Sigmoid colon (tissue), 7 donors: ENCODE measurements around the gene GUK1. TPM values are rescaled to one million over a fixed set of nuclear protein-coding genes. Genes with fewer than 3 reads are reported as not detected.

Source experiments
- DNase-seq: peaks from one replicate; pipeline ENCODE4 v3.0.0-alpha.2; 2019
- H3K27ac ChIP-seq, 4 donors: fragments of 200-600 bp; sonication (generic); one replicate each; pipeline ENCODE4 v1.5.1; 2016 to 2019; ENCODE audit warnings: mild to moderate bottlenecking in 1 of 4
- H3K27me3 ChIP-seq, 3 donors: fragments of 200-600 bp; sonication (generic); one replicate each; pipeline ENCODE4 v1.5.1; 2019; ENCODE audit warnings: mild to moderate bottlenecking in 1 of 3
- H3K36me3 ChIP-seq, 4 donors: fragments of 200-600 bp; sonication (generic); one replicate each; pipeline ENCODE4 v1.5.1; 2016 to 2019
- H3K4me1 ChIP-seq, 4 donors: fragments of 200-600 bp; sonication (generic); one replicate each; pipeline ENCODE4 v1.5.1; 2017 to 2019
- H3K4me3 ChIP-seq, 4 donors: fragments of 200-600 bp; sonication (generic); one replicate each; pipeline ENCODE4 v1.5.1; 2017 to 2019; ENCODE audit warnings: mild to moderate bottlenecking in 2 of 4, moderate library complexity in 1 of 4
- H3K9me3 ChIP-seq, 4 donors: fragments of 200-600 bp in 3 of 4; sonication (generic) in 3 of 4; one replicate each; pipeline versions ENCODE4 v1.5.1 to v1.6.1; 2013 to 2019
- CTCF ChIP-seq, 4 experiments: fragments of 450-650 bp in 3 of 4; fragments of 200-600 bp in 1 of 4; IDR thresholded peaks; one replicate each; pipeline ENCODE4 v1.5.1; 2016 to 2019; ENCODE audit warnings: antibody characterized with exemption in 4 of 4, mild to moderate bottlenecking in 3 of 4, moderate library complexity in 2 of 4
- EP300 ChIP-seq, 4 donors: sonication (generic); formaldehyde crosslinking; IDR thresholded peaks; one replicate each; pipeline ENCODE4 v1.6.1; 2017; ENCODE audit warnings: antibody characterized with exemption in 4 of 4
- POLR2A ChIP-seq, 2 donors: fragments of 450-650 bp; IDR thresholded peaks; one replicate each; pipeline ENCODE4 v1.6.1; 2016; ENCODE audit warnings: antibody characterized with exemption in 2 of 2, mild to moderate bottlenecking in 2 of 2, moderate library complexity in 2 of 2
- POLR2AphosphoS5 ChIP-seq, 4 donors: sonication (generic); formaldehyde crosslinking; IDR thresholded peaks; one replicate each; pipeline ENCODE4 v1.6.1; 2017; ENCODE audit warnings: antibody characterized with exemption in 4 of 4
- WGBS, 2 donors: extraction: QIAGEN DNeasy Blood & Tissue Kit; methylation state at CpG; one replicate each; pipeline ENCODE4 v1.1.7; 2013; 5-methylcytosine and 5-hydroxymethylcytosine counted together
- intact Hi-C: fragments of 100-400 bp; cut with DNase I; formaldehyde crosslinking; loops from one replicate; pipeline ENCODE4 v1.15.1; 2023
- polyA plus RNA-seq, 3 donors: library from polyadenylated mRNA; stranded (reverse); fragments of 200-250 nt; gene quantifications; one replicate each; pipeline ENCODE4 v1.2.3, GENCODE V29; 2013
- total RNA-seq, 4 donors: library from RNA; depleted of rRNA; stranded (reverse); fragments of >200 nt; gene quantifications; one replicate each; pipeline ENCODE4 v1.1.0, GENCODE V29; 2016
- donor health status: healthy with polysubstance abuse.
- donor health status: Bipolar disorder and iron deficiency.
- donor health status: healthy.

Gene GUK1
- total and polyA plus RNA-seq, 7 donors = 225 to 668 (median 366) TPM

GRCh38 chr1:228123505-228123904, 16.6 kb upstream of the GUK1 start:
- Histone ChIP-seq H3K4me1 (no peaks in the 10 kb centered on the region), H3K27ac (no peak overlapping the region), H3K9me3 (no peaks in the 10 kb centered on the region), H3K4me3 (no peak overlapping the region), H3K36me3 (no peaks in the 10 kb centered on the region), H3K27me3 (peaks cover 0 to 11% (median 0%) of the 10 kb centered on the region in 3 donors)
- intact Hi-C loops = no loop called here
- DNase-seq = no peak
- no peak for TF ChIP-seq POLR2AphosphoS5 (IDR thresholded peaks at IDR 0.05)
- WGBS, 2 donors = 61 to 79% methylated on average over 2 of the region's 2 CpGs

- intact Hi-C loops = no loop called here
These were observed 14.9 kb upstream of the GUK1 start for GRCh38 chr1:228125185-228125584.

GRCh38 chr1:228131766-228132165, 8.3 kb upstream of the GUK1 start:
- H3K36me3 ChIP-seq = no peaks in the 10 kb centered on the region
- no peak overlapping the region for H3K27ac ChIP-seq
- DNase-seq = no peak
- no peaks in the 10 kb centered on the region for H3K9me3 ChIP-seq
- peaks cover 0 to 26% (median 0%) of the 10 kb centered on the region in 3 donors for H3K27me3 ChIP-seq
- H3K4me3 ChIP-seq = no peak overlapping the region
- H3K4me1 ChIP-seq = peaks cover 0 to 8% (median 3%) of the 10 kb centered on the region in 4 donors
- TF ChIP-seq CTCF (IDR thresholded peaks at IDR 0.05) (no peak), POLR2AphosphoS5 (IDR thresholded peaks at IDR 0.05) (no peak), EP300 (IDR thresholded peaks at IDR 0.05) (no peak), POLR2A (IDR thresholded peaks at IDR 0.05) (no peak)
- 90 to 92% methylated on average over 2 of the region's 2 CpGs for WGBS, 2 donors
- intact Hi-C loops = loop anchor here (5.0 to 10.0 kb wide), 5 partner anchors 36 to 353 kb away; partner anchors contain the start of genes IBA57 and RNF187

More at GRCh38 chr1:228125185-228125584, 14.9 kb upstream of the GUK1 start:
- DNase-seq = no peak
- TF ChIP-seq CTCF (IDR thresholded peaks at IDR 0.05) (no peak), POLR2A (IDR thresholded peaks at IDR 0.05) (no peak), EP300 (IDR thresholded peaks at IDR 0.05) (no peak), POLR2AphosphoS5 (IDR thresholded peaks at IDR 0.05) (no peak)
- Histone ChIP-seq H3K36me3 (no peaks in the 10 kb centered on the region), H3K9me3 (no peaks in the 10 kb centered on the region), H3K4me1 (no peaks in the 10 kb centered on the region), H3K27ac (no peak overlapping the region), H3K4me3 (no peak overlapping the region), H3K27me3 (peaks cover 0 to 26% (median 0%) of the 10 kb centered on the region in 3 donors)
- WGBS, 2 donors = 76 to 77% methylated on average over 5 of the region's 5 CpGs

- TF ChIP-seq CTCF (IDR thresholded peaks at IDR 0.05) (no peak), POLR2AphosphoS5 (IDR thresholded peaks at IDR 0.05) (no peak), POLR2A (IDR thresholded peaks at IDR 0.05) (no peak), EP300 (IDR thresholded peaks at IDR 0.05) (no peak)
- Histone ChIP-seq H3K27ac (no peak overlapping the region), H3K4me3 (no peak overlapping the region), H3K4me1 (peaks cover 0 to 10% (median 4%) of the 10 kb centered on the region in 4 donors), H3K9me3 (no peaks in the 10 kb centered on the region), H3K27me3 (peaks cover 0 to 4% (median 0%) of the 10 kb centered on the region in 3 donors), H3K36me3 (no peaks in the 10 kb centered on the region)
- no peak for DNase-seq
- intact Hi-C loops = loop anchor here (5.0 to 10.0 kb wide), 5 partner anchors 33 to 350 kb away; partner anchors contain the start of genes IBA57 and RNF187
- WGBS, 2 donors = 90% methylated on average over 12 of the region's 12 CpGs
These were observed 5.5 kb upstream of the GUK1 start for GRCh38 chr1:228134591-228134990.

- no peaks in the 10 kb centered on the region for H3K27me3 ChIP-seq
- TF ChIP-seq EP300 (IDR thresholded peaks at IDR 0.05) (no peak), CTCF (IDR thresholded peaks at IDR 0.05) (no peak), POLR2A (IDR thresholded peaks at IDR 0.05) (no peak), POLR2AphosphoS5 (IDR thresholded peaks at IDR 0.05) (no peak)
- H3K4me1 ChIP-seq = peaks cover 0 to 16% (median 12%) of the 10 kb centered on the region in 4 donors
- intact Hi-C loops = loop anchor here (5.0 to 10.0 kb wide), 5 partner anchors 40 to 348 kb away; partner anchors contain the start of genes RNF187 and TRIM11
- H3K36me3 ChIP-seq = no peaks in the 10 kb centered on the region
- no peak for DNase-seq
- WGBS, 2 donors = 11 to 40% methylated on average over 1 of the region's 1 CpG
- no peaks in the 10 kb centered on the region for H3K9me3 ChIP-seq
- no peak overlapping the region for H3K27ac ChIP-seq
- no peak overlapping the region for H3K4me3 ChIP-seq
These were observed 3.2 kb upstream of the GUK1 start for GRCh38 chr1:228136901-228137300.
